Kidney capillary endothelial cell (primary cell): ENCODE data around the gene MYL2.

Experiments
- DNase-seq: peaks from one replicate; pipeline ENCODE4 v3.0.0-alpha.2; 2018; ENCODE audit warnings: low spot score

MYL2 gene

DNA sequence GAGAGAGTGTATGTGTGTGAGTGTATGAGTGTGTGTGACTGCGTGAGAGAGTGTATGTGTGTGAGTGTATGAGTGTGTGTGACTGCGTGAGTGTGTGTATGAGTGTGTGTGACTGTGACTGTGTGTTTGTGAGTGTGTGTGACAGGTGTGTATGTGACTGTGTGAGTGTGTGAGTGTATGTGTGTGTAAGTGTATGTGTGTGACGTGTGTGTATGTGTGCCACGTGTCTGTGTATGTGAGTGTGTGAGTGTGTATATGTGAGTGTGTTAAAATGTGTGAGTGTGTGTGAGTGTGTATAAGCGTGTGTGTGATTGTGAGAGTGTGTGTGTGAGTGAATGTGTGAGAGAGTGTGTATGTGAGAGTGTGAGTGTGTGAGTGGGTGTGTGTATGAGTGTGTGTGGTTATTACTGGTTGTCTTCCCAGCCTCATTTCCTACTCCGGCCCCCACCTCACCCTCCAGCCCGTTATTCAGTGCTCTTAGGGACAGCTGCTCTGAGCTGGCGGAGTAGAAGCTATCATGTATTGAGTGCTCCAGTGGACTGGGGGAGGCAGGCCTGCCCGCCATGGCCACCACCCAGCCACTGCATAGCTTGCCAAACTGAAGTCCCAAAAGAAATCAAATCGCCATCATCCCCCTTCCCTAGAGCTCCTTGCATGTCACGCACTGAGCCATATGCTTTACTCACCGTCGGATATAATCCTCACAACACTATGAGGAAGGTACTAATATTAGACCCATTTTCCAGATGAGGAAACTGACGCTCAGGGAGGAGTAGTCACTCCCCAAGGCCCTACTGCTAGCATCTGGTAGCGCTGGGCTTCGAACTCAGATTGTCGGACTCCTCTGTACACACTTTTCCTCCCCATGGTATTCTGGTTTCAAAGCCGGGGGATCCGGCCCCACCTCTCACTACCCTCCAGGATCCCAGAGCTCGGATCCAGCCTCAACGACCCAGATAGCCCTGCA is 10.3 kb upstream of the MYL2 start:
- no peak for DNase-seq

DNA sequence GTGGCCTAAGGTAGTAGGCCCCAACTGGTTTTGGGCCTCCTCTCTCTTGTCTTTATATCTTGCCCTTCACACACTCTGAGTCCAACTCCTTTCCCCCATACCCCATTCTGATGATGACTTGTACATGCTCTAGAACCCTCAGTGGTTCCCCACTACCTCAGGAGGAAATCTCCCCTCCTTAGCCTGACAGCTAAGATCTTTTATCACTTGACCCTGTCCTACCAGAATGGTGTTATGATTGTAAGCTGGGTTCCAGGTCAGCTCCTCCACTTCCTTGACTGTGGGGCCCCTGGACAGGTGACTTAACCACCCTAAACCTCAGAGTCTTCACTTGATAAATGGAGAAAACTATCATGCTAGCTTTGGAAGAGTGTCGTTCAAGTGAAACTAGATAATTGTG is 9.4 kb upstream of the MYL2 start:
- no peak for DNase-seq

DNA sequence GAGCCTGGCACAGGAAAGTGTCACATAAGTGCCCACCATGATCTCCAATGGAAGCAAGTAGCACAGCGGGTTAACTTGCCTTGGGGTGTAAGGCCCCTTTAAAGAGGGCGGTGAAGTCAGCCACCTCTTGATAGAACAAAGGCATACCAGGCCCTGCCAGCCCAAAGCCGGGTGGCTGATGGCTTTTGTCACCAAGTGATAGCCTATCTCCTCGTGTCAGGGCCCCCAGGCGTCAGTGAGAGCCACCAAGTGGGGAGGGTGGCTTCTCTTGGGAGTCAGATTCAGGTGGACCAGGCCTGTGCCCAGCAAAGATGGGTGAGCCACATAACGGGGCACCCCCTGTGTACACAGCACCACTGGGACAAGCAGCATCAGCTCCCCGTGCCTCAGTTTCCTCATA is 8.3 kb upstream of the MYL2 start:
- DNase-seq: no peak

DNA sequence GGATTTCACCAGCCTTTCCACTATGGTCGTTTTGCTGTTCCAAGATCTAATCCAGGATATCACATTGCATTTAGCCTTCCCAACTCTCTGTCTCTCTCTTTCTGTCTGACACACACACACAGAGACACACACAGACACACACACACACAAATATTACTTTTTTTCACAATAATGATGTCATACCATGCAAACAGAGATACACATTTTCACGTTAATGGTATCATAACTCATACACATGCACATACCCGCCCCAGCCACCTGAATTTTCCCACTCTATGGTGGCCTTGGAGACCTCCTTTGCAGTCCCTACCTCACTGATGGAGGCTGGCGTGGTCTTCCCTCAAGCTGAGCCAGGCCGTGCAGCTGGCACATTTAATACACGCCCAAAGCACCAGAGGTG is 7.2 kb upstream of the MYL2 start:
- no peak for DNase-seq

DNA sequence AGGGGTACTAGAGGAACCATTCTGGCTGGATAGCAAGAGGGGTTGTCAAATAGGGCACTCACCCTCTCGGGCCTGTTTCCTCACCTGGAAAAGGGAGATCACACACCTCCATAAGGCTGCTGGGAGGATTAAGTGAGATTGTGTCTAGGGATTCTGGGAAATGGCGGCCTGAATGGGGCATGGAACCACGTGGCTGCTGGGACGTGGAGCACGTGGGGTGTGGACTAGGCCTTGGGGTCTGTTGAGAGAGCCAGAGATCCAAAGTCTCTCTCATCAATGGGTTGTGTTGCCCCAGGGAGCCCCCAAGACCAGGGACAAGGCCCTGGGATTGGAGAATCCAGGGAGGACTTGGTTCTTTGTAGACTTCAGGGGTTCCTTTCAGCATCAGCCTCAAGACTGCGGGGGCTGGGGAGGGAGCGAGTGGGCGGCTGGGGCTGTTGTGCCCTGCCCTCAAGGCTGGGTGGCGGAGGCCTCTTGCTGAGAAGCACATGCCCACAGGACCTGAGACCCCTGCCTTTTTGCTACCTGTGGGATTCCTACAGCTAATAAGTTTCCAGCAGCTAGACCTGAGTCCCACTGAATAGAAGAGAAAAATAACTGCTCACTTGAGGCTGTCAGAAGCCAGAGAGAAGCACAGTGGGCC is 3.4 kb upstream of the MYL2 start:
- DNase-seq: no peak

DNA sequence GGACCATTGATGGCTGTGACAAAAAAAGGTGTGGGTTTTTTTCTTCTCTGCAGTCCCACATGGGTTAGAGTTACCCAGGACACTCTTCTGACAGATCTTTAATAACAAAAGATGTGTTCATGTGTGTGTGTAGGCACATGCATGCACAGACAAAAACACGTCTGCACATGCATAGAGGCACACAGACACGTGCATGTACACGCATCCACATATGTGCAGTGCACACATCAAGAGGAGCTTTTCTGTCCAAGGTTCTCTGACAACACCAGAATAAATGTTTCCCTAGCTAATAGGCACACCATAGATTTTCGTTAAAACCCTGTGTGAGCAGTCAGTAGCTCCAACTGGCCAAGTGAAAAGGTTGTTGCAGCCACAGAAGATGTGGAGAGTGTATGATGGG is 2.8 kb upstream of the MYL2 start:
- no peak for DNase-seq

DNA sequence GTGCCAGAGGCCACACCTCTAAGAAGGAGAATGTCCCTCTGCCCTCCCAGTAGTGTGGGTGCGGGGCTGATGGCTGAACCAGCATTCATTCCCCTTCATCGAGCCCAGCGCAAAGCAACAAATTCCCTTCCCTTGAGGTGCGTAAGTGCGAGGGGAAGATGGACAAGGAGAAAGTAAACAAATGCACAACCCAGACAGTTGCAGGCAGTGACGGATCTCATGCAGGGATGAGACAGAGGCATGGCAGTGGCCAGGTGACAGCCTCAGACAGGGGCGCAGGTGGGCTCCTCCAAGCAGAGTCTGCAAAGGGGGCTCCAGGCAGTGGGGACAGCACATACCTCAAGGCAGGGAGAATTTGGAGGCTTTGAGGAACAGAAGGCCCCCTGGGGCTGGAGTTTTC is 2.3 kb upstream of the MYL2 start:
- no peak for DNase-seq

DNA sequence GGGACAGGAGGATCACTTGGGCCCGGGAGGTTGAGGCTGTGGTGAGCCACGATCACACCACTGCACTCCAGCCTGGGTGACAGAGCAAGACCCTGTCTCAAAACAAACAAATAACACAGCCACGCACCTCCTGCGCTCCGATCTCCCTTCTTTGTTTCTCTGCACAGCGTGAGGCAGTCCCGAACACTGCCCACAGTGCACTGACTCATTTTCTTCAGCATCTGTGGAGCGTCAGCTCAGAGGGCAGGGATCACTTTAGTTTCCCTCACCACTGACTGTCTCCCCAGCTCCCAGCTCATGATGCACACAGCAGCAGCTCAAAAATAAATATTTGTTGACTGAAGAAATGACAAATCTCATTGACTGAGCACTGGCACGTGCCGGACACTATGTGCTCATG is 883 bp upstream of the MYL2 start:
- DNase-seq: no peak

DNA sequence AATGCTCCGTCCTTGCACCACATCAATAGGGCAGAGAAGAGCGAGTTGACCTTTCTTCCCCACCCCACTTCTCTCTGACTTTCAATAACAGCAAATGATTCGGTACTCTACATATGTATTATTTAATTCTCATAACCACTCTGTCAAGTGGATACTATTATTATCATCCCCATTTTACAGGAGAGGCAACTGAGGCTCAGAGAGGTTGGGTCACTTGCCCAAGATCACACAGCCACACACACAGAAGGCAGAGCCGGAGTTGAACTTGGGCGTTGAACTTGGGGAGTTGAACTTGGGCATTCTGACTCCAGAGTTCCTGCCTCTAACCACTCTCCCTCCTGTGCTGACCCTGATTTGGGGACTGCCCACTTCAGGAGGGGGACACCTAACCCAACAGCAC is 659 bp downstream of the MYL2 start:
- DNase-seq: no peak

DNA sequence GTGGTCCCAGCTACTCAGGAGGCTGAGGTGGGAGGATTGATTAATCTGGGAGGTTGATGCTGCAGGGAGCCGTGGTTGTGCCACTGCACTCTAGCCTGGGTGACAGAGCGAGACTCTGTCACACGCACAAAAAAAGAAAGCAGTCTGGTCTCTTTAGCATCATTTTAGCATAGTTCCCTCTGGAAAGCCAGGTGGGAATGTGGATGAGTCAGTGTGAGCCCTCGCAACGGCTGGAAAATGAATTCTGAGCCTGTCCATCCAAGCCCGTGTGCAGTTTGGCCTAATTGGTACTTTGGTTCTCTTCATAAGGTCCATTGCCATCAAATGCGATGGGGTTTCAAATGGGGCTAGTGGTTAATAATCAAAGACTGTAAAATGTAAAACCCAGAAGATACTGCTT is 2.4 kb downstream of the MYL2 start:
- DNase-seq: no peak

DNA sequence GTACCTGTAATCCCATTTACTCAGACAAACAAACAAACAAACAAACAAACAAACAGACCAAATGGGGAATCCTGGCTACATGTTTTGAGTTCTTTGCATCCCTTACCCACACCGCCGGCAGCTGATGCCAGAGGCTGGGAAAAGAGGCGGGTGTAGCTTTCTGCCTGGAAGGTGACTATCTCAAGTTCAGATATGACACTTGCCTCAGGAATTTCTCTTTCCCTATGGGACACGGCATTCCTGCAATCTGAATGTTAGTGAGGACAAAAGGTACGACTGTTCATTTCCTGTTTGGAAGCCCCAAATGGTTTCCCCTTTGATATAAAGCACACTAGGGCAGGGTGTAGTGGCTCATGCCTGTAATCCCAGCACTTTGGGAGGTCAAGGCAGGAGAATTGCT is 2.9 kb downstream of the MYL2 start:
- DNase-seq: peak; percentile 95

DNA sequence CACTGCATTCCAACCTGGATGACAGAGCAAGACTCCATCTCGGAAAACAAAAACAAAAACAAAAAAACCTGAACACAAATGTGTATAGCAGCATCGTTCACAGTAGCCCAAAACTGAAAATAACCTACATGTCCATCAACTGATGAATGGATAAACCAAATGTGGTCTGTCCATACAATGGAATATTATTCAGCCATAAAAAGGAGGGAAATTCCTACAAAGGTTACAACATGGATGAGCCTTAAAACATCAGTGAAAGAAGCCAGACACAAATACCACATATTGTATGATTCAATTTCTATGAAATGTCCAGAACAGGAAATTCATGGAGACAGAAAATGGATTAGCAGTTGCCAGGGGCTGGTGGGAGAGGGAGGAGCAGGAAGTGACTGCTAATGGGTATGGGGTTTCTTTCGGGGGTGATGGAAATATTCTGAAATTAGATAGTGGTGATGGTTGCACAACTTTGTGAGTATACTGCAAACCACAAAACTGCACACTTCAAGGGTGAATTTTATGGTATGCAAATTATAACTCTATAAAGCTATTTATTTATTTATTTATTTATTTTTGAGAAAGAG is 4.0 kb downstream of the MYL2 start:
- DNase-seq: peak; percentile 78

DNA sequence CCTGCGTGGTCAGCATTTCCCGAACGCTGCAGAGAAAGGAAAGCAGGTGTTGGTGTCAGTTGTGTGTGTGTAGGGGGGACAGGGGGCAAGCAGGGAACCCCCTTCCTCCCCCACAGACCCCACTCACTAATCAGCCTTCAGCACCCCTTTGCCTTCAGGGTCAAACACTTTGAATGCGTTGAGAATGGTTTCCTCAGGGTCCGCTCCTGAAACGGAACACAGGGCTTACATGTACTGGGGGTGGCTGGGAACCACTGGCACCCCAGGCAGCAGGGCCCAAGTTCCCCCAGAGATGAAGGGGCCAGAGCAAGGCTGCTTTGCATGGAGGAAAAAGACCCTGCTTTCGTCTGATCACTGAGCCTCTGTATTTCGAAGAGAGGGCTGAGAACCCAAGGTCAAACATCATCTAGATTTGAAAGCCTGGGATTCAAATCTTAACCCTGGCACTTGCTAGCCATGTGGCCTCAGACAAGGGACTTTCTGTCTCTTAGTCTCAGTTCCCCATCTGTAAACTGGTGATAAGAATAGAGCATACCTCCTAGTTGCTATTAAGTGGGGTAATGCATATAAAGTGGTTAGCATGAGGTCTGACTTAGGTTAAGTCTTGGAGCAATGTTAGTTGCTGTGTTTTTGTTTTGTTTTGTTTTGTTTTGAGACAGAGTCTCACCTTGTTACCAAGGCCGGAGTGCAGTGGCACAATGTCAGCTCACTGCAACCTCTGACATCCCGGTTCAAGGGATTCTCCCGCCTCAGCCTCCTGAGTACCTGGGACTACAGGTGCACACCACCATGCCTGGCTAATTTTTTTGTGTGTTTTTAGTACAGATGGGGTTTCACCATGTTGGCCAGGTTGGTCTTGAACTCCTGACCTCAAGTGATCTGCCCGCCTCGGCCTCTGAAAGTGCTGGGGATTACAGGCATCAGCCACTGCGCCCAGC is 7.0 kb downstream of the MYL2 start:
- DNase-seq: no peak

DNA sequence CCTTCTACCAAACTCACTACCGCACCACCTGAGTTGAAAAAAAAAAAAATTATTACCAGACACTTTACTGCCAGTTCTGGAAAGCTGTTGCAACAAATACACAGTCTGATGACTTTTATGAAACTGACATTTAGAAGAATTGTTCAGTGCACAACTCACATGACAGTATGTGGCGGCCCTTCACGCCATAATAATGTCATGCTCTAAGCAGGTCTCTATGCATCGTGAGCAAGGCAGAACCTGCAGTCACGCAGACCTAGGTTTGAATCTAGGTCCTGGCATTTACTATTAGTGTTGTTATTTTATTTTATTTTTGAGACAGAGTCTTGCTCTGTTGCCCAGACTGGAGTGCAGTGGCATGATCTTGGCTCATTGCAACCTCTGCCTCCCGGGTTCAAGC is 8.1 kb downstream of the MYL2 start:
- no peak for DNase-seq

DNA sequence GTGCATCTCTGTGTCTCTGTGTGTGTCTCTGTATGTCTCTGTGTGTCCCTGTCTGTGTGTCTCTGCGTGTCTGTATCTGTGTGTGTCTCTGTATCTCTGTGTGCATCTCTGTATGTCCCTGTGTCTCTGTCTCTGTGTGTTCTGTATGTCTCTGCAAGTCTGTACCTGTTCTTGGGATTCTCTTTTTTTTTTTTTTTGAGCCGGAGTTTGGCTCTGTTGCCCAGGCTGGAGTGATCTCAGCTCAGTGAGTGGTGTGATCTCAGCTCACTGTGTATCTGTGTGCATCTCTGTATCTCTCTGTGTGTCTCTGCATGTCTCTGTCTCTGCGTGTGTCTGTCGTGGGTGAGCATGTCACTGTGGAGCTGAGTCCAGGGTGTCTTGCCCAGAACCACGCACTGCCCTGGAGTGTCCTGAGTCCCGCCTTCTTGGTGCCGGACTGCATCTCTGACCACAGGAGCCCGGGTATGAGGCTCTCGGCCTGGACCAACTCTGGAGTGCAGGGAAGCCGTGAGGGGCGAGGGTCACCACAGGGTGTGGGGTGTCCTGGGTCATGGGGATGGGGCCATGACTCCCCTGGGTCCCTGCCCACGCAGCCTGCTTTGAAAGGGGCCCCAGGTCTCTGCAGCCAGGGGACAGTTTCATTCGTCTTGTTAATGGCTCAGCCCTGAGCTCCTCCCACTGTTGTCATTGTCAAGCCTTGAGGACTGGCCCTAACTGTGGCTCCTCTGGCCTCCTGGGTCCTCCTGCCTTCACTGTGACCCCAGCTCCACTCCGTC is 11.8 kb downstream of the MYL2 start:
- no peak for DNase-seq

DNA sequence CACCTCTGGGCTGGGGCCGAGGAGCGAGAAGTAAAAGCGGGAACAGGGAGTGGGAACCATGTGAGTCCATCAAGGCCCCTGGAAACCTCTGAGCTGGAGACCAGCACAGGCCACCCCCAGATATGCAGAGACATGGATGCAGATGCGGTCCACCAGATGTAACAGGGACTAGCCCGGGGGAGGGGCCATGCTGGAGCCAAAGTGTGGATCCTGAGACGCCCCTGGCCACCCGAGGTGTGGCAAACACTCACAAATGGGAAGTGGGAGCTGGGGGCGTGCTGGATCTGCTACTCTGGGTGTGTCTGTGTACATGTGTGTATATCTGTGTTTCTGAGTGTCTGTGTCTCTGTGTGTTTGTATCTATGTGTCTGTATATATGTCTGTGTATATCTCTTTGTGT is 12.8 kb downstream of the MYL2 start:
- no peak for DNase-seq

DNA sequence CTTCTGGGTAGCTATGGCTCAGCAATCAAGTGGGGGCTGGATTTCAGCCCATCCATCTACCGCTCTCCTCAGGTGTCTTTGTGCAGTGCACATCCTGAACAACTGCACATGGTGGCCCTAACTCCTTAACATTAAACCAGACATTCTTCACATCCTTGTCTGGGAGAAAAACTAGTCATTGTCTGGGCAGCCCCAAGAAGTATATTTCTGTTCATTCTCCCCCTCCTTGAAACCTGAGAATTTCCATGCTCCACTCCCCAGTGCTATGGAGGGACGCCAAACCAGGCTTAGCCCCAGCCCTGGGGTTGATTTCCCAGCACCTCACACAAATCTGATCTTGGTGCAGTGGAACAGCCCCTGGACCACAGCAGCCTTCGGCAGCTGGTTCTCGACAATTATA is 13.4 kb downstream of the MYL2 start:
- DNase-seq: no peak

DNA sequence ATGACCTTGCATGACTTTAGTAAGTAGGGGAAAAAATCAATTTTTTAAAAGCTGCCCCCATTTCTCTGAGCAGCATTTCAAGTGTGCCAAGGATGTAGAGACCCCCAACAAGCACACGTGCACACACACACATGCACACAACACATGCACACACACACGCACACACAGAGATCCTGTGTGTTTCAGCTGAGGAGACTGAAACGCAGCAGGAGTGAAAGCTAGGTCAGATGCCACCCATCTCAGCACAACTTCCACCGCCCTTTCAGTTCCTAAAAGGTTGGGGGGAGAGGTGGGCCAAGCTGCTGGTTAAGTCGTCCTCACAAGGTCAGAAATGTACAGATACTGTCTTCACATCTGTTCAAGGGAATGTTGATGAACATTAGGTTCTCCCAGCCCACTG is 13.9 kb downstream of the MYL2 start:
- no peak for DNase-seq

DNA sequence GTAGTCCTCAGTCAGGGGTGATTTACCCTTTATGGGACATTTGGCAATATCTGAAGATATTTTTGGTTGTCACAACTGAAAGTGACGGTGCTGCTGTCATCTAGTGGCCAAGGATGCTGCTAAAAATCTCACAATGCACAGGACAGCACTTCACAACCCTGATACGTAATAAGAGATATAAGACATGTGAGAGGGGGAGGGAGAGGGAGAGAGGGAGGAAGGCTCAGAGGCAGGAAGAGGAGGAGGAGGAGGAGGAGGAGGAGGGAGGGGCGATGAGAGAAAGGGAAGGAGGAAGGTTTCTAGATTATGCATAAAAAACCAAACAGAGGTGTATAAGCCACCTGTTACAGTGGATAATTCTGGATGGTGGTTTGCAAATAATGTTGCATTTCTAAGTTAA is 14.3 kb downstream of the MYL2 start:
- DNase-seq: no peak

DNA sequence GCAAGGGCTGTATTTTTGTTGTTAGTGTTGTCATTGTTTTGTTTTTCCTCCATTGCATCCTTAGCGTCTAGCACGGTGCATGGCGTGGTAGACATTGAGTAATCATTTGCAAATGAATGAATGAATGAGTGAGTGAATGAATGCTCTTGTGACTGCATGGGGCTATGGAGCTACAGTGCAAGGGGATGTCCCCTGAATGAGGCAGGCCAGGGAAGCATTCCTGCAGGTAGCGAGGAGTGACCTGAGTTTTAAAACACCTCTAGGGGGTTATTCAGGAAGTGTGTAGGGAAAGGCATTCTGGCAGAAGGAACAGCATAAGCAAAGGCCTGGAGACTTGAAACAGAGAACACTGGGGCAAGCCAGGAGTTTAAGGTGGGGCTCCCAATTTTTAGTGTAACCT is 16.9 kb downstream of the MYL2 start:
- DNase-seq: no peak

DNA sequence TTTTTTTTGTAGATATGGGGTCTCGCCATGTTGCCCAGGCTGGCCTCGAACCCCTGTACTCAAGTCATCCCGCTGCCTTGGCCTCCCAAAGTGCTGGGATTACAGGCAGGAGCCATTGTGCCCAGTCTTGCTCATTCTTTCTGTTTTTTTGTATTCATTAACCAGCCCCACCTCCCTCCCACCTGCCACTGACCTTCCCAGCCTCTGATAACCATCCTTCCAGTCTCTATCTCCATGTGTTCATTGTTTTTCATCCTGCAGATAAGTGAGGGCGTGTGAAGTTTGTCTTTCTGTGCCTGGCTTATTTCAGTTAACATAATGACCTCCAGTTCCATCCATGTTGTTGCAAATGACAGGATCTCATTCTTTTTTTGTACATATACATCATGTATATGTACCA is 19.0 kb downstream of the MYL2 start:
- no peak for DNase-seq
